Ishikawa (cell line): Measurements from ENCODE around the gene TMEM119.

Experiments used
- CEBPB ChIP-seq: IDR thresholded peaks from 2 replicates; pipeline ENCODE4 v1.6.1; 2012
- CREB1 ChIP-seq: IDR thresholded peaks from 2 replicates; pipeline ENCODE4 v1.6.1; 2012; ENCODE audit warnings: low read depth
- EGR1 ChIP-seq: IDR thresholded peaks from 2 replicates; pipeline ENCODE4 v1.6.1; 2012
- EP300 ChIP-seq: IDR thresholded peaks from 2 replicates; pipeline ENCODE4 v1.6.1; 2012; ENCODE audit warnings: borderline replicate concordance
- FOXM1 ChIP-seq: IDR thresholded peaks from 2 replicates; pipeline ENCODE4 v1.6.1; 2012; ENCODE audit warnings: low read depth, borderline replicate concordance
- NFIC ChIP-seq: IDR thresholded peaks from 2 replicates; pipeline ENCODE4 v1.6.1; 2012
- RAD21 ChIP-seq: IDR thresholded peaks from 2 replicates; pipeline ENCODE4 v1.6.1; 2012; ENCODE audit warnings: low read depth
- TAF1 ChIP-seq: IDR thresholded peaks from 2 replicates; pipeline ENCODE4 v1.6.1; 2012; ENCODE audit warnings: low read depth, mild to moderate bottlenecking
- TCF12 ChIP-seq: IDR thresholded peaks from 2 replicates; pipeline ENCODE4 v1.6.1; 2012; ENCODE audit warnings: low read depth
- TEAD4 ChIP-seq: IDR thresholded peaks from 2 replicates; pipeline ENCODE4 v1.6.1; 2012
- YY1 ChIP-seq: IDR thresholded peaks from 2 replicates; pipeline ENCODE4 v1.6.1; 2012; ENCODE audit warnings: low read depth
- ZBTB7A ChIP-seq: IDR thresholded peaks from 2 replicates; pipeline ENCODE4 v1.6.1; 2012; ENCODE audit warnings: low read depth
- TF ChIP-seq, protein P1 (sequence below): IDR thresholded peaks from 2 replicates; pipeline ENCODE4 v1.6.1; 2012
- TF ChIP-seq, protein P2 (sequence below): IDR thresholded peaks from 2 replicates; pipeline ENCODE4 v1.6.1; 2012
- TF ChIP-seq, protein P3 (sequence below): IDR thresholded peaks from 2 replicates; pipeline ENCODE4 v1.6.1; 2012; ENCODE audit warnings: low read depth, mild to moderate bottlenecking

The TMEM119 gene

DNA sequence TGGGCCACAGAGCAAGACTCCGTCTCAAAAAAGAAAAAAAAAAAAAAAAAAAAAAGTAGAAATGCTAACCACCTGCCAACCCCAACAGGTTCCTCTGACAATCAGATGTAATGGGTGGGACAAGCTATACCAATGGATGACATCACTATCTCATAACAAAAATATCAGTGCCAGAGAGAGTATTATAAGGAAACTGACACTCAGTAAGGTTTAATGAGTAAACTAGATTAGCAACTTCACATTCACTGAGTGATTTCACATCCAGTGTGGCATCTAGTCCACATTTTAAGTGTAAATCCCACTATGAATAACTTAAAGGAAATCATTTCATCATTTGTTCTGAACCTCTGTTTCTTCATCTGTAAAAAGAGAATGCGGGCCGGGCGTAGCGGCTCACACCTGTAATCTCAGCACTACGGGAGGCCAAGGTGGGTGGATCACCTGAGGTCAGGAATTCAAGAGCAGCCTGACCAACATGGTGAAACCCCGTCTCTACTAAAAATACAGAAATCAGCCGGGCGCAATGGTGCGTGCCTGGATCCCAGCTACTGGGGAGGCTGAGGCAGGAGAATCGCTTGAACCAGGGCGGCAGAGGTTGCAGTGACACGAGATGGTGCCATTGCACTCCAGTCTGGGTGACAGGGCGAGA, 38.8 kb downstream of the TMEM119 start:
- no peak for TF ChIP-seq TEAD4

DNA sequence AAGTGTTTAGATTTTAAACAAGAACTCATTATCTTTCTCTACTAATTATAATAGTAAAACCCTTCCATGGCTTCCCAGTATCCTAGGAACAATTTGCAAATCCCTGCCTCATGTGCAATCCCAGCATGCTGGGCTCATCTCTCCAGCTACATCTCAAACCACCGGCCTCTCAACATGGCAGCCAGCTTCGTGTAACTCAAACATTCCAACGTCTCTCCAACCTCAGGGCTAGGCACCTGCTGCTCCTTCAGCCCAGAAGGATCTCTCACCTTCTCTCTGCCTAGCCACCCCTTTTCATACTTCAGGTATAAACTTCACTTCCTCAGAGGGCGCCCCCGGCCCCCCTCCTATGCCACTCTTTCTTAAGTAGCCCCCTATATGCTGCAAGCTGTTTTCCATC, 44.1 kb downstream of the TMEM119 start:
- TF ChIP-seq NFIC (no peak), TEAD4 (no peak), FOXM1 (no peak), CREB1 (no peak), EP300 (no peak), CEBPB (no peak), RAD21 (no peak), TAF1 (no peak), EGR1 (no peak), ZBTB7A (no peak), YY1 (no peak), TCF12 (no peak)
- TF ChIP-seq, protein P1, sequence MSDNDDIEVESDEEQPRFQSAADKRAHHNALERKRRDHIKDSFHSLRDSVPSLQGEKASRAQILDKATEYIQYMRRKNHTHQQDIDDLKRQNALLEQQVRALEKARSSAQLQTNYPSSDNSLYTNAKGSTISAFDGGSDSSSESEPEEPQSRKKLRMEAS, result no peak
- TF ChIP-seq, protein P2, sequence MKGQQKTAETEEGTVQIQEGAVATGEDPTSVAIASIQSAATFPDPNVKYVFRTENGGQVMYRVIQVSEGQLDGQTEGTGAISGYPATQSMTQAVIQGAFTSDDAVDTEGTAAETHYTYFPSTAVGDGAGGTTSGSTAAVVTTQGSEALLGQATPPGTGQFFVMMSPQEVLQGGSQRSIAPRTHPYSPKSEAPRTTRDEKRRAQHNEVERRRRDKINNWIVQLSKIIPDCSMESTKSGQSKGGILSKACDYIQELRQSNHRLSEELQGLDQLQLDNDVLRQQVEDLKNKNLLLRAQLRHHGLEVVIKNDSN, result no peak
- TF ChIP-seq, protein P3, sequence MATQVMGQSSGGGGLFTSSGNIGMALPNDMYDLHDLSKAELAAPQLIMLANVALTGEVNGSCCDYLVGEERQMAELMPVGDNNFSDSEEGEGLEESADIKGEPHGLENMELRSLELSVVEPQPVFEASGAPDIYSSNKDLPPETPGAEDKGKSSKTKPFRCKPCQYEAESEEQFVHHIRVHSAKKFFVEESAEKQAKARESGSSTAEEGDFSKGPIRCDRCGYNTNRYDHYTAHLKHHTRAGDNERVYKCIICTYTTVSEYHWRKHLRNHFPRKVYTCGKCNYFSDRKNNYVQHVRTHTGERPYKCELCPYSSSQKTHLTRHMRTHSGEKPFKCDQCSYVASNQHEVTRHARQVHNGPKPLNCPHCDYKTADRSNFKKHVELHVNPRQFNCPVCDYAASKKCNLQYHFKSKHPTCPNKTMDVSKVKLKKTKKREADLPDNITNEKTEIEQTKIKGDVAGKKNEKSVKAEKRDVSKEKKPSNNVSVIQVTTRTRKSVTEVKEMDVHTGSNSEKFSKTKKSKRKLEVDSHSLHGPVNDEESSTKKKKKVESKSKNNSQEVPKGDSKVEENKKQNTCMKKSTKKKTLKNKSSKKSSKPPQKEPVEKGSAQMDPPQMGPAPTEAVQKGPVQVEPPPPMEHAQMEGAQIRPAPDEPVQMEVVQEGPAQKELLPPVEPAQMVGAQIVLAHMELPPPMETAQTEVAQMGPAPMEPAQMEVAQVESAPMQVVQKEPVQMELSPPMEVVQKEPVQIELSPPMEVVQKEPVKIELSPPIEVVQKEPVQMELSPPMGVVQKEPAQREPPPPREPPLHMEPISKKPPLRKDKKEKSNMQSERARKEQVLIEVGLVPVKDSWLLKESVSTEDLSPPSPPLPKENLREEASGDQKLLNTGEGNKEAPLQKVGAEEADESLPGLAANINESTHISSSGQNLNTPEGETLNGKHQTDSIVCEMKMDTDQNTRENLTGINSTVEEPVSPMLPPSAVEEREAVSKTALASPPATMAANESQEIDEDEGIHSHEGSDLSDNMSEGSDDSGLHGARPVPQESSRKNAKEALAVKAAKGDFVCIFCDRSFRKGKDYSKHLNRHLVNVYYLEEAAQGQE, result no peak

DNA sequence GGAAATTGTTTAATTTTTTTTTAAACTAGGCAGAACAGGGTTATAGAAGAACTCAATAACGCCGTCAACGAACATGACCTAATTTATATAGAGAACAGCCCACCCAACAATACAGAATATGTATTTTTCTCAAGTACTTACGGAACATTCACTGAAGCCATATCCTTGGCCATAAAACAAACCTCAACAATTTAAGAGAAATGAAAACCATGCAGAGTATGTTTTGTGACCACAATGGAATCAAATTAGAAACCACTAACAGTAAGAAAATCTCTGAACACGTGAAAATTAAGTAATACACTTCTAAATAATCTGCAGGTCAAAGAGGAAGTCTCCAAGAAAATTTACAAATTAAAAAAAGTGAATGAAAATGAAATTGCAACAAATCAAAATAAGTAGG, 46.3 kb downstream of the TMEM119 start:
- TF ChIP-seq CREB1 (no peak), NFIC (no peak), TAF1 (no peak), YY1 (no peak), RAD21 (no peak), ZBTB7A (no peak), FOXM1 (no peak), TEAD4 (no peak), TCF12 (no peak), EP300 (no peak), EGR1 (no peak), CEBPB (no peak)
- TF ChIP-seq, protein P3, result no peak
- TF ChIP-seq, protein P1, result no peak
- TF ChIP-seq, protein P2, result no peak

DNA sequence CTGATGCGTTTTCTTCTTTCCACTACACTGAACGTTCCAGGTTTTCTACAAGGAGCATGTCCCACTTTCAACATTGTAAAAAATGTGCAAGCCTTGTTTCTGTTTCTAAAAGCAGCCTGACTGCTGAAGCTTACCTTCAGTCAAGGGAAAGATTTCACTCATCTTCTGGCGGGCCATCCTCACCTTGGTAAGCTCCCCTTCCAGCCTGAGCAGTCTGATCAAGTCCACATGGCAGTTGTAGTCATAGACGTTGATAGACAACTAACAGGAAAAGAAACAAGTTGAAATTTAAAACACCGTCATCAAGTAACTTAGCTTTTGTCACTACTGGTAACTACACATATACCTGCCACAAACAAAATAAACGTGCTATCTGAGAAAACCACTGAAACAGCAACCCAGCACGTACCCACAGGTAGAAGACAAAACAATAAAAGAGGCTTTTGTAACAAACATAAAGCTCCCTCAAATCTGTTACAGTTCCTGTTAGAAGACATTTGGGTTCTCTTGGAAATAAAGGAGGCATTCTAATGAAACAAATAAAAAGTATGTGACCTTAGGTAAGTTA, 48.8 kb downstream of the TMEM119 start:
- TF ChIP-seq ZBTB7A (no peak), TCF12 (no peak), TAF1 (no peak), CEBPB (no peak), EGR1 (no peak), FOXM1 (no peak), TEAD4 (no peak), NFIC (no peak), YY1 (no peak), CREB1 (no peak)
- TF ChIP-seq, protein P3, result no peak
- TF ChIP-seq, protein P2, result no peak
- TF ChIP-seq, protein P1, result no peak
